Panc1 (cell line): Measurements from ENCODE around the gene AHCTF1. TPM values are rescaled to one million over a fixed set of nuclear protein-coding genes. Genes with fewer than 3 reads are reported as not detected.

ENCODE experiments used
- ATAC-seq: fragments of 200-7000 bp; cut with Tn5 transposase; 2 replicates; pipeline ENCODE4 v1.9.1; 2020; ENCODE audit warnings: mild to moderate bottlenecking, moderate library complexity
- BruUV-seq: library from RNA; stranded (reverse); fragments of 400-500 nt; replicated peaks from 2 replicates; lab custom pipeline; 2021; lab: Mats Ljungman, UMichigan
- CTCF ChIA-PET: fragments of 300-600 bp; sonication (Branson Sonifier 250); formaldehyde crosslinking; loops from one replicate; lab custom pipeline; 2022; ENCODE audit warnings: antibody characterized with exemption; lab: Charles Lee
- POLR2A ChIA-PET: fragments of 300-600 bp; sonication (Branson Sonifier 250); formaldehyde crosslinking; loops from one replicate; lab custom pipeline; 2022; ENCODE audit warnings: antibody characterized with exemption; lab: Charles Lee
- DNase-seq: peaks from one replicate; pipeline ENCODE4 v3.0.0-alpha.2; 2010; ENCODE audit warnings: low read depth, low spot score
- H3K27ac ChIP-seq: 2 replicates; pipeline ENCODE4 v1.5.1; 2011; ENCODE audit warnings: mild to moderate bottlenecking, low read length, inconsistent platforms
- H3K27me3 ChIP-seq: fragments of 200-500 bp; sonication (Bioruptor generic); 2 replicates; pipeline ENCODE4 v1.6.0; 2014; ENCODE audit warnings: low read length, inconsistent platforms; ENCODE audit not compliant: control insufficient read depth, insufficient read depth
- H3K36me3 ChIP-seq: fragments of 200-500 bp; sonication (Bioruptor generic); 2 replicates; pipeline ENCODE4 v1.5.1; 2014; ENCODE audit warnings: inconsistent platforms, mild to moderate bottlenecking, low read length, moderate library complexity; ENCODE audit not compliant: control insufficient read depth, insufficient read depth
- H3K4me1 ChIP-seq: 2 replicates; pipeline ENCODE4 v1.5.1; 2011; ENCODE audit warnings: inconsistent platforms, mild to moderate bottlenecking, low read length, moderate library complexity; ENCODE audit not compliant: control insufficient read depth, insufficient read depth
- H3K4me3 ChIP-seq, 2 experiments: 2 replicates each; pipeline ENCODE4 v1.5.1; 2011 to 2012; ENCODE audit warnings: low read depth in 2 of 2, low read length in 2 of 2, mild to moderate bottlenecking in 2 of 2, inconsistent platforms in 1 of 2, moderate library complexity in 1 of 2
- H3K9me3 ChIP-seq: fragments of 200-500 bp; sonication (Bioruptor generic); 2 replicates; pipeline ENCODE4 v1.5.1; 2014; ENCODE audit warnings: low read depth, mild to moderate bottlenecking, inconsistent platforms, low read length, moderate library complexity; ENCODE audit not compliant: control insufficient read depth, insufficient read depth
- CTCF ChIP-seq: fragments of 450-650 bp; IDR thresholded peaks from 2 replicates; pipeline ENCODE4 v1.5.1; 2017; ENCODE audit warnings: mild to moderate bottlenecking
- POLR2AphosphoS5 ChIP-seq: IDR thresholded peaks from 2 replicates; pipeline ENCODE4 v1.6.1; 2012; ENCODE audit warnings: mild to moderate bottlenecking, low read depth, low read length, moderate library complexity
- REST ChIP-seq, 2 experiments: IDR thresholded peaks; 2 replicates each; pipeline ENCODE4 v1.6.1; 2011 to 2012; ENCODE audit warnings: low read depth in 2 of 2, control low read depth in 1 of 2, low read length in 1 of 2, mild to moderate bottlenecking in 1 of 2, moderate library complexity in 1 of 2; ENCODE audit not compliant: insufficient read depth in 1 of 2
- SIN3A ChIP-seq: IDR thresholded peaks from 2 replicates; pipeline ENCODE4 v1.6.1; 2012; ENCODE audit warnings: low read depth, mild to moderate bottlenecking, low read length, moderate library complexity, borderline replicate concordance; ENCODE audit not compliant: insufficient read depth
- TCF7L2 ChIP-seq: IDR thresholded peaks from 2 replicates; pipeline ENCODE4 v1.6.1; 2011; ENCODE audit warnings: mild to moderate bottlenecking, low read depth, low read length, inconsistent platforms
- in situ Hi-C: cut with HindIII; loops from 2 replicates; pipeline ENCODE4 v1.10.0; 2016; ENCODE audit warnings: low sequenced_read_pairs, low pct_unique_long_range_greater_than_20kb
- intact Hi-C: fragments of 100-400 bp; cut with micrococcal nuclease; formaldehyde crosslinking; loops from one replicate; pipeline ENCODE4 v1.10.0; 2022; ENCODE audit not compliant: unreplicated experiment
- total RNA-seq: library from RNA; stranded (reverse); gene quantifications from one replicate; pipeline ENCODE4 v1.2.1, GENCODE V29; 2021; ENCODE audit not compliant: unreplicated experiment

AHCTF1 gene
- total RNA-seq, 1 experiment from 2014 or later, result 49.9 TPM

- H3K36me3 ChIP-seq, result peaks cover 5% of the 10 kb centered on the region; the same call in 1 of the 2 replicates
- ChIA-PET CTCF (no interaction called here), POLR2A (no interaction called here)
- no peak for TF ChIP-seq CTCF
- TF ChIP-seq POLR2AphosphoS5, result no peak
- no peak overlapping the region for H3K27ac ChIP-seq
- in situ Hi-C loops, result no loop called here
- no peak for DNase-seq
- no peaks in the 10 kb centered on the region for H3K9me3 ChIP-seq
- 0 out of 2 replicates have a peak, but pooled peaks have one; percentile 21 for ATAC-seq
- intact Hi-C loops, result no loop called here
- H3K27me3 ChIP-seq, result no peaks in the 10 kb centered on the region
- H3K4me3 ChIP-seq, result no peak overlapping the region
- BruUV-seq, result no TSS peak
- H3K4me1 ChIP-seq, result peaks cover 10% of the 10 kb centered on the region
Measured at GRCh38 chr1:246923900-246924299, 7.8 kb downstream of the AHCTF1 start.

GRCh38 chr1:246923482-246923881 is 8.3 kb downstream of the AHCTF1 start:
- peaks cover 8% of the 10 kb centered on the region for H3K4me1 ChIP-seq
- no peak overlapping the region for H3K27ac ChIP-seq
- H3K9me3 ChIP-seq, result no peaks in the 10 kb centered on the region
- in situ Hi-C loops (no loop called here), intact Hi-C loops (no loop called here)
- ATAC-seq (no peak), DNase-seq (no peak)
- H3K4me3 ChIP-seq, result no peak overlapping the region
- no TSS peak for BruUV-seq
- POLR2A ChIA-PET, result no interaction called here
- H3K27me3 ChIP-seq, result no peaks in the 10 kb centered on the region
- TF ChIP-seq CTCF, result no peak
- H3K36me3 ChIP-seq, result peaks cover 3% of the 10 kb centered on the region; the same call in 1 of the 2 replicates
- CTCF ChIA-PET, result no interaction called here

GRCh38 chr1:246921481-246921880 is 10.3 kb downstream of the AHCTF1 start:
- no peak for DNase-seq
- Histone ChIP-seq H3K27ac (no peak overlapping the region), H3K9me3 (no peaks in the 10 kb centered on the region), H3K4me1 (peaks cover 6% of the 10 kb centered on the region), H3K27me3 (no peaks in the 10 kb centered on the region), H3K36me3 (no peaks in the 10 kb centered on the region; the same call in 1 of the 2 replicates), H3K4me3 (no peak overlapping the region)
- ChIA-PET CTCF (no interaction called here), POLR2A (no interaction called here)
- intact Hi-C loops, result no loop called here
- TF ChIP-seq SIN3A (no peak), REST (IDR thresholded peaks at IDR 0.05; ENCODE audit: insufficient read depth in 1 of 2, low read depth in 2 of 2, low read length in 1 of 2) (no peak), POLR2AphosphoS5 (no peak), TCF7L2 (no peak), CTCF (no peak)
- BruUV-seq, result no TSS peak
- no peak for ATAC-seq
- in situ Hi-C loops, result no loop called here
